SU-DHL-6 (cell line): Measurements from ENCODE around the gene ZNF668.

Experiments used
- H2AFZ ChIP-seq: fragments of 200-600 bp; sonication (generic); 2 replicates; pipeline ENCODE4 v1.6.1; 2014; ENCODE audit warnings: low read depth, mild to moderate bottlenecking, moderate library complexity, mixed read lengths, antibody characterized with exemption, low read length; ENCODE audit not compliant: severe bottlenecking
- H3F3A ChIP-seq: fragments of 200-600 bp; shearing (Covaris generic); 2 replicates; pipeline ENCODE4 v1.6.0; 2016; ENCODE audit warnings: antibody characterized with exemption, mild to moderate bottlenecking; ENCODE audit not compliant: insufficient read depth
- H3K27ac ChIP-seq: fragments of 200-600 bp; sonication (generic); 2 replicates; pipeline ENCODE4 v1.5.1; 2016; ENCODE audit warnings: low read depth, mild to moderate bottlenecking, low read length, moderate library complexity, mixed read lengths
- H3K27me3 ChIP-seq: fragments of 200-600 bp; sonication (generic), shearing (Covaris generic); 2 replicates; pipeline ENCODE4 v1.6.0; 2014; ENCODE audit warnings: mild to moderate bottlenecking, low read length
- H3K36me3 ChIP-seq: fragments of 200-600 bp; sonication (generic); 2 replicates; pipeline ENCODE4 v1.6.1; 2014; ENCODE audit warnings: mild to moderate bottlenecking, low read length, mixed read lengths
- H3K4me2 ChIP-seq: fragments of 300-600, 200-600 bp; shearing (Covaris generic), sonication (generic); 2 replicates; pipeline ENCODE4 v1.6.0; 2014; ENCODE audit warnings: low read length, low read depth, mild to moderate bottlenecking; ENCODE audit not compliant: poor library complexity, severe bottlenecking
- H3K4me3 ChIP-seq: fragments of 200-600 bp; sonication (generic); 2 replicates; pipeline ENCODE4 v1.5.1; 2014; ENCODE audit warnings: antibody characterized with exemption, low read length, mild to moderate bottlenecking, mixed read lengths; ENCODE audit not compliant: insufficient read depth, poor library complexity, severe bottlenecking
- H3K79me2 ChIP-seq: fragments of 200-600 bp; sonication (generic); 2 replicates; pipeline ENCODE4 v1.6.1; 2014; ENCODE audit warnings: mild to moderate bottlenecking, low read length, moderate library complexity; ENCODE audit not compliant: insufficient read depth
- H3K9ac ChIP-seq: fragments of 200-600 bp; sonication (generic); 2 replicates; pipeline ENCODE4 v1.7.0; 2014; ENCODE audit warnings: mild to moderate bottlenecking, low read length
- H3K9me2 ChIP-seq: fragments of 200-600 bp; sonication (generic); replicated peaks from 2 replicates; pipeline ENCODE4 v1.6.1; 2014; ENCODE audit warnings: low read length; ENCODE audit not compliant: insufficient read depth
- H3K9me3 ChIP-seq: fragments of 200-600 bp; sonication (generic); 2 replicates; pipeline ENCODE4 v1.6.1; 2014; ENCODE audit warnings: low read length, mixed read lengths; ENCODE audit not compliant: insufficient read depth
- H4K20me1 ChIP-seq: fragments of 200-600 bp; sonication (generic); 2 replicates; pipeline ENCODE4 v1.6.1; 2014; ENCODE audit warnings: low read depth, mild to moderate bottlenecking, antibody characterized with exemption, low read length, moderate library complexity, mixed read lengths
- CTCF ChIP-seq: fragments of 200-600 bp; sonication (generic); IDR thresholded peaks from one replicate; pipeline ENCODE4 v1.5.1; 2017; ENCODE audit warnings: antibody characterized with exemption, mild to moderate bottlenecking, low read length, moderate library complexity; ENCODE audit not compliant: insufficient read depth, poor library complexity, severe bottlenecking
- EZH2phosphoT487 ChIP-seq: fragments of 200-600 bp; sonication (generic), shearing (Covaris generic); conservative IDR thresholded peaks from 2 replicates; pipeline ENCODE4 v1.6.1; 2018; ENCODE audit warnings: mild to moderate bottlenecking, antibody characterized with exemption, low read length, moderate library complexity, mixed read lengths

The ZNF668 gene

GRCh38 chr16:31080756-31081419 lies 6.8 kb upstream of the ZNF668 start:
- Histone ChIP-seq H3K9me2 (no peaks in the 10 kb centered on the region), H3K36me3 (no peaks in the 10 kb centered on the region), H2AFZ (no peak overlapping the region), H3K79me2 (peaks cover 12% of the 10 kb centered on the region), H3K9me3 (no peaks in the 10 kb centered on the region), H3K27ac (no peak overlapping the region), H4K20me1 (no peaks in the 10 kb centered on the region), H3F3A (no peaks in the 10 kb centered on the region), H3K9ac (no peak overlapping the region), H3K27me3 (no peaks in the 10 kb centered on the region), H3K4me3 (no peak overlapping the region), H3K4me2 (no peak overlapping the region)
- TF ChIP-seq EZH2phosphoT487 (no peak), CTCF (no peak)

DNA sequence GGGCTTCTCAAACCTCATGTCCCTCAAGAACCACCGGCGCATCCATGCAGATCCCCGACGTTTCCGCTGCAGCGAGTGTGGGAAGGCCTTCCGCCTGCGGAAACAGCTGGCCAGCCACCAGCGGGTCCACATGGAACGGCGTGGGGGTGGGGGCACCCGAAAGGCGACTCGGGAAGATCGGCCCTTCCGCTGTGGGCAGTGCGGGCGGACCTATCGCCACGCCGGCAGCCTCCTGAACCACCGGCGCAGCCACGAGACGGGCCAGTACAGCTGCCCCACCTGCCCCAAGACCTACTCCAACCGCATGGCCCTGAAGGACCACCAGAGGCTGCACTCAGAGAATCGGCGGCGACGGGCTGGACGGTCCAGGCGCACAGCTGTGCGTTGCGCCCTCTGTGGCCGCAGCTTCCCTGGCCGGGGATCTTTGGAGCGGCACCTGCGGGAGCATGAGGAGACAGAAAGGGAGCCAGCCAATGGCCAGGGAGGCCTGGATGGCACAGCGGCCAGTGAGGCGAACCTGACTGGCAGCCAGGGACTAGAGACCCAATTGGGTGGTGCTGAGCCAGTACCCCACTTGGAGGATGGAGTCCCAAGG lies 6.1 kb upstream of the ZNF668 start:
- Histone ChIP-seq H3K79me2 (peaks cover 20% of the 10 kb centered on the region), H3K4me2 (no peak overlapping the region), H3K4me3 (no peak overlapping the region), H3K36me3 (no peaks in the 10 kb centered on the region), H3K9me3 (no peaks in the 10 kb centered on the region), H3K9ac (no peak overlapping the region), H4K20me1 (no peaks in the 10 kb centered on the region), H3F3A (no peaks in the 10 kb centered on the region), H3K27me3 (no peaks in the 10 kb centered on the region), H2AFZ (no peak overlapping the region), H3K27ac (no peak overlapping the region), H3K9me2 (no peaks in the 10 kb centered on the region)
- no peak for TF ChIP-seq CTCF
- TF ChIP-seq EZH2phosphoT487, result no peak

DNA sequence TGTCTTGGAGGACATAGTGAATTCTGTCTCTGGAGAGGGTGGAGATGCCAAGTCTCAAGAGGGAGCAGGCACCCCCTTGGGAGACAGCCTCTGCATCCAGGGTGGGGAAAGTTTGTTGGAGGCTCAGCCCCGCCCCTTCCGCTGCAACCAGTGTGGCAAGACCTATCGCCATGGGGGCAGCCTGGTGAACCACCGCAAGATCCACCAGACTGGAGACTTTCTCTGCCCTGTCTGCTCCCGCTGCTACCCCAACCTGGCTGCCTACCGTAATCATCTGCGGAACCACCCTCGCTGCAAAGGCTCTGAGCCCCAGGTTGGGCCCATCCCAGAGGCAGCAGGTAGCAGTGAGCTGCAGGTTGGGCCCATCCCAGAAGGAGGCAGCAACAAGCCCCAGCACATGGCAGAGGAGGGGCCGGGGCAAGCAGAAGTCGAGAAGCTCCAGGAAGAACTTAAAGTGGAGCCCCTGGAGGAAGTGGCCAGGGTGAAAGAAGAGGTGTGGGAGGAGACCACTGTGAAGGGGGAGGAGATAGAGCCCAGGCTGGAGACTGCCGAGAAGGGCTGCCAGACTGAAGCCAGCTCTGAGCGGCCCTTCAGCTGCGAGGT lies 5.4 kb upstream of the ZNF668 start:
- H3K79me2 ChIP-seq, result peaks cover 27% of the 10 kb centered on the region

More for the DNA sequence above, 5.4 kb upstream of the ZNF668 start:
- Histone ChIP-seq H4K20me1 (no peaks in the 10 kb centered on the region), H3F3A (no peaks in the 10 kb centered on the region), H3K9me2 (no peaks in the 10 kb centered on the region), H3K9ac (no peak overlapping the region), H2AFZ (no peak overlapping the region), H3K4me2 (no peak overlapping the region), H3K9me3 (no peaks in the 10 kb centered on the region), H3K4me3 (no peak overlapping the region), H3K27ac (no peak overlapping the region), H3K27me3 (no peaks in the 10 kb centered on the region), H3K36me3 (no peaks in the 10 kb centered on the region)
- TF ChIP-seq CTCF (no peak), EZH2phosphoT487 (no peak)
